Activated naive CD4-positive, alpha-beta T cell treated with anti-CD3 and anti-CD28 coated beads, Interleukin-2, amount 50 U/mL, for 72 hours (primary cell): Measurements from ENCODE around the gene C1orf174. TPM values are rescaled to one million over a fixed set of nuclear protein-coding genes. Genes with fewer than 3 reads are reported as not detected.

ENCODE experiments used
- ATAC-seq, 2 donors: fragments of 150-1000 bp; cut with Tn5 transposase; 2 replicates each; pipeline ENCODE4 v1.10.0; 2021; ENCODE audit warnings: mild to moderate bottlenecking in 2 of 2, moderate library complexity in 2 of 2
- DNase-seq, 2 donors: peaks; one replicate each; pipeline ENCODE4 v3.0.0; 2021 to 2022; ENCODE audit warnings: low spot score in 2 of 2
- H3K27ac Mint-ChIP-seq, 2 donors: one replicate each; pipeline ENCODE4 v1.8.0; 2022; ENCODE audit warnings: mild to moderate bottlenecking in 2 of 2, mixed read lengths in 2 of 2
- H3K36me3 Mint-ChIP-seq, 2 donors: one replicate each; pipeline ENCODE4 v1.8.0; 2022; ENCODE audit warnings: mixed read lengths in 2 of 2
- H3K9me3 Mint-ChIP-seq, 2 donors: one replicate each; pipeline ENCODE4 v1.8.0; 2022; ENCODE audit warnings: mixed read lengths in 2 of 2
- total RNA-seq, 2 donors: library from RNA; stranded (reverse); gene quantifications; one replicate each; pipeline ENCODE4 v1.2.3, GENCODE V29; 2022

Gene C1orf174
- total RNA-seq, 2 donors from 2014 or later, result 28.9 to 34.7 TPM

- Mint-ChIP-seq H3K36me3 (no peaks in the 10 kb centered on the region), H3K9me3 (no peaks in the 10 kb centered on the region), H3K27ac (no peak overlapping the region)
- no peak for ATAC-seq
- no peak for DNase-seq
Observed at GRCh38 chr1:3847081-3847480, 53.0 kb downstream of the C1orf174 start.

GRCh38 chr1:3846541-3846940 lies 53.5 kb downstream of the C1orf174 start:
- H3K36me3 Mint-ChIP-seq, result no peaks in the 10 kb centered on the region
- no peaks in the 10 kb centered on the region for H3K9me3 Mint-ChIP-seq
- H3K27ac Mint-ChIP-seq, result no peak overlapping the region
- DNase-seq (no peak), ATAC-seq (no peak)

- Mint-ChIP-seq H3K36me3 (peaks cover 19 to 20% of the 10 kb centered on the region in 2 donors), H3K27ac (no peak overlapping the region), H3K9me3 (no peaks in the 10 kb centered on the region)
- peak in 1 of 2 donors; percentile 9 for DNase-seq
- ATAC-seq, result no peak
Observed at GRCh38 chr1:3842912-3843311, 57.2 kb downstream of the C1orf174 start.

DNA sequence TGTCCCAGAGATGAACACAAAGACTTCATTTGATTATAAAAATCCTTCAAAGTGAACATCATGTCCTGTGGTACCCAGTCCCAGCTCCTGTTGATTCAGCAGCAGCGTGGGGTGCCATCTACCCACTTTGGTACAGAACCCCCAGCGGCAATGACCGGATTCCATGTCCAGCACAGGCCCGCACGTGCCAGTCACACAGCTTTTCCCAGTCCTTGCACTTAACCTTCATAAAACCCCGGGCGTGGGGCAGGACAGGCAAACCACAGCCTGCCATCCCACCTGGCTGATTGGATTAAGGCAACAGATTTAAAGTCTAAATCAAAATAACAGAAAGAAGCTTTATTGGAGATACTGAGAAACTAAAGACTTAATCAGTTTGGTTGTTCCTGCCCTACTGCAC lies 58.6 kb downstream of the C1orf174 start:
- Mint-ChIP-seq H3K36me3 (peaks cover 29 to 34% of the 10 kb centered on the region in 2 donors), H3K27ac (no peak overlapping the region), H3K9me3 (no peaks in the 10 kb centered on the region)
- no peak for ATAC-seq
- DNase-seq, result peak in 1 of 2 donors; percentile 28

Other genes with a start within 250 kb of the C1orf174 start
- under 1 TPM; 0.30 to 0.39 TPM for gene TP73, start 247.8 kb downstream of the C1orf174 start, total RNA-seq
- not detected for gene CCDC27, start 147.8 kb downstream of the C1orf174 start, total RNA-seq
- 1 to 10 TPM; 1.0 to 2.7 TPM for gene SMIM1, start 127.5 kb downstream of the C1orf174 start, total RNA-seq
- 10 to 100 TPM; 26.8 to 33.9 TPM for gene LRRC47, start 103.8 kb downstream of the C1orf174 start, total RNA-seq
- 10 to 100 TPM; 26.9 to 28.3 TPM for gene CEP104, start 43.1 kb downstream of the C1orf174 start, total RNA-seq
- 10 to 100 TPM; 12.0 TPM for gene DFFB, start 42.8 kb downstream of the C1orf174 start, total RNA-seq